Heart right ventricle (tissue), 16 donors: ENCODE measurements around the gene CBX3. TPM values are rescaled to one million over a fixed set of nuclear protein-coding genes. Genes with fewer than 3 reads are reported as not detected.
"Not testable (repeated sequence)": the region's sequence is repeated elsewhere in the genome, so short reads cannot be mapped to it uniquely, and the experiment has no call there.

ENCODE experiments used
- ATAC-seq, 8 donors: fragments of 200-7000 bp; cut with Tn5 transposase; one replicate each; pipeline ENCODE4 v1.9.1; 2020; ENCODE audit warnings: mild to moderate bottlenecking in 8 of 8, moderate library complexity in 8 of 8, moderate number of reproducible peaks in 1 of 8
- DNase-seq, 2 donors: peaks; one replicate each; pipeline ENCODE4 v3.0.0-alpha.2; 2020
- H3K27ac ChIP-seq, 10 donors: fragments of 200-600 bp; sonication (generic) in 2 of 10; one replicate each; pipeline versions ENCODE4 v1.5.0 to v1.8.0; 2020 to 2022; ENCODE audit warnings: mild to moderate bottlenecking in 3 of 10
- H3K27me3 ChIP-seq, 7 donors: fragments of 200-600 bp; one replicate each; pipeline ENCODE4 v1.8.0; 2021 to 2022; ENCODE audit warnings: mild to moderate bottlenecking in 2 of 7
- H3K36me3 ChIP-seq, 9 donors: fragments of 200-600 bp; sonication (generic) in 1 of 9; one replicate each; pipeline versions ENCODE4 v1.5.0 to v1.8.0; 2020 to 2022; ENCODE audit warnings: mild to moderate bottlenecking in 2 of 9
- H3K4me1 ChIP-seq, 9 donors: fragments of 200-600 bp; sonication (generic) in 1 of 9; one replicate each; pipeline versions ENCODE4 v1.5.0 to v1.8.0; 2020 to 2022; ENCODE audit warnings: mild to moderate bottlenecking in 4 of 9
- H3K4me3 ChIP-seq, 10 donors: fragments of 200-600 bp; sonication (generic) in 2 of 10; one replicate each; pipeline versions ENCODE4 v1.5.0 to v1.8.0; 2020 to 2022; ENCODE audit warnings: mild to moderate bottlenecking in 7 of 10, moderate library complexity in 2 of 10
- H3K9me3 ChIP-seq, 11 donors: fragments of 200-600 bp in 10 of 11; sonication (generic) in 2 of 11; one replicate each; pipeline versions ENCODE4 v1.5.0 to v1.8.0; 2013 to 2022; ENCODE audit warnings: mild to moderate bottlenecking in 2 of 11, control low read depth in 1 of 11, moderate library complexity in 1 of 11
- CTCF ChIP-seq, 9 donors: fragments of 200-600 bp; sonication (generic) in 2 of 9; IDR thresholded peaks; one replicate each; pipeline versions ENCODE4 v1.5.0 to v1.8.0; 2021 to 2022; ENCODE audit warnings: antibody characterized with exemption in 9 of 9, mild to moderate bottlenecking in 5 of 9, moderate library complexity in 1 of 9
- WGBS, 2 donors: extraction: QIAGEN DNeasy Blood & Tissue Kit; methylation state at CpG; one replicate each; pipeline ENCODE4 v1.1.7; 2013; ENCODE audit warnings: inconsistent platforms in 1 of 2; 5-methylcytosine and 5-hydroxymethylcytosine counted together
- intact Hi-C, 10 donors: fragments of 100-400 bp; cut with DNase I; formaldehyde crosslinking; loops; one replicate each; pipeline versions ENCODE4 v1.11.1 to v1.14.2; 2022
- polyA plus RNA-seq, 2 donors: library from polyadenylated mRNA; stranded (reverse); fragments of 200-250 nt; gene quantifications; one replicate each; pipeline ENCODE4 v1.2.3, GENCODE V29; 2013
- total RNA-seq, 10 donors: library from RNA; stranded (reverse); fragmentation: NEBNext Ultra II Directional in 3 of 10; extraction: Animal tissue kit (Norgen Biotek cat#: 25700) in 3 of 10; gene quantifications; one replicate each; pipeline versions ENCODE4 v1.2.1 to v1.2.4, GENCODE V29; 2021 to 2023
- donor health status: Arrhythmogenic right ventricular cardiomyopathy.
- donor health status: ischemic (EF 13 %, LVEDD 7.1; RV severe dilation, severe dysfunction).
- donor health status: healthy with polysubstance abuse.
- donor health status: DM: no; HTN: yes; CAD: no.
- donor health status: DM: no; HTN: no; CAD: no.
- donor health status: ischemic (EF 25% LVEDD 6.9; RV normal size, moderate dysfunction).
- donor health status: ischemic (EF 25% LVEDD 5.7; RV mildly dilated, moderate dysfunction).
- donor health status: healthy.
- donor health status: DM: yes; HTN: yes; CAD: no.
- donor health status: Ischemic cardiomyopathy.
- donor health status: ischemic (EF 35%, LVEDD 5.7; RV mildly dilated, moderate dysfunction).
- donor health status: nonischemic (EF 11% LVEDD 7.7; RV severe dilation, severe dysfunction).
- donor health status: DM: yes; HTN: yes; CAD: no.
- donor health status: PGD.
- donor health status: ischemic (EF 29% LVEDD 5.4; RV normal size, mild dysfunction).
- donor health status: nonischemic (EF 23%, LVEDD 6.1; RV moderate dilation, normal function).

The CBX3 gene
- total and polyA plus RNA-seq, 12 donors: 49.0 to 72.6 (median 58.6) TPM

DNA sequence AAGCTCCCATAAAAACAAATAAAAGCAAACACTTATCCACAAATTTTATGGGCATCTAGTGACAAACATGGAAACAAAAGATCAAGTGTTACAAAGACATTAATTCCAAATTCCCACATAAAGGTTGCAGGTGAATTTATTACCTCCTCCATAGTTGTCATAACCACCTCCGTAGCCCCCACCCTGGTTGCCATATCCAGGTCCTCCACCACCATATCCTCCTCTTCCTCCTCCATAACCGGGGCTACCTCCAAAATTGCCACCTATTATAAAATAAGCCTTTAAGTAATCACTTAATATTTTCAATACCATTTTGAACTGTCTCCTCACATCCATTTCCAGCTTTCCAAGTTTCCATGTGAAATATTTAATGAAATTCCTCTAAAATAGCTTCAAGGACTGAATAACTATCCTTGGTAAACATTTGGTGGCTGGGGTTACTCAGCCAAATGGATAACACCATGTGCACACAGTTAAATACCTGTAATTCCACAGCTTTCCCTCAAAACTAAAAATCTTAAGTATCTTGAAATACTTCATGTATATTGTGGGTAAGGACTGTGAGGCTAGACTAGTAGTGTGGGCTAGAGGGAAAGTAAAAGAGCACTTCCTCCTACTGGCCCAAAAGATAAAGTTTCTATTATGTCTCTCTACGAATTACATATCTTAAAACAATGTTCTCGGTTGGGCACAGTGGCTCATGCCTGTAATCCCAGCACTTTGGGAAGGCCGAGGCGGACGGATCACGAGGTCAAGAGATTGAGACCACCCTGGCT, 7.9 kb upstream of the CBX3 start:
- intact Hi-C loops: no loop called here
- no peak for TF ChIP-seq CTCF (IDR thresholded peaks at IDR 0.05)
- Histone ChIP-seq H3K27me3 (no peaks in the 10 kb centered on the region), H3K36me3 (peaks cover 0 to 96% (median 81%) of the 10 kb centered on the region in 9 donors), H3K4me3 (peak overlapping the region in 1 of 10 donors; percentile 4), H3K9me3 (no peaks in the 10 kb centered on the region), H3K27ac (peak overlapping the region in 1 of 10 donors; percentile 42), H3K4me1 (peaks cover 14 to 93% (median 72%) of the 10 kb centered on the region in 9 donors)
- ATAC-seq (peak in 2 of 8 donors; percentile 37), DNase-seq (no peak)
- WGBS, 2 donors: 64 to 68% methylated on average over 8 of the region's 8 CpGs

GRCh38 chr7:26194764-26195163, 6.8 kb upstream of the CBX3 start:
- H3K27me3 ChIP-seq, ATAC-seq, H3K9me3 ChIP-seq, DNase-seq: not testable (repeated sequence)
- 64 to 66% methylated on average over 11 of the region's 11 CpGs for WGBS, 2 donors
- peaks cover 14 to 82% (median 72%) of the 10 kb centered on the region in 9 donors for H3K4me1 ChIP-seq
- peak overlapping the region in 1 of 10 donors; percentile 42 for H3K27ac ChIP-seq
- H3K4me3 ChIP-seq: peak overlapping the region in 1 of 10 donors; percentile 4
- intact Hi-C loops: loop anchor here in 2 of 10 donors (5.0 kb wide), 3 partner anchors 37 to 102 kb away; partner anchors contain the start of gene NFE2L3 (in 1 of the 2)
- H3K36me3 ChIP-seq: peaks cover 0 to 91% (median 71%) of the 10 kb centered on the region in 9 donors

- H3K27me3 ChIP-seq: no peaks in the 10 kb centered on the region
- no peak for TF ChIP-seq CTCF (IDR thresholded peaks at IDR 0.05)
- ATAC-seq: no peak
- 71 to 72% methylated on average over 5 of the region's 5 CpGs for WGBS, 2 donors
- peaks cover 14 to 78% (median 72%) of the 10 kb centered on the region in 9 donors for H3K4me1 ChIP-seq
- H3K4me3 ChIP-seq: peak overlapping the region in 2 of 10 donors; percentile 4 to 97
- peaks cover 0 to 87% (median 67%) of the 10 kb centered on the region in 9 donors for H3K36me3 ChIP-seq
- peak overlapping the region in 1 of 10 donors; percentile 42 for H3K27ac ChIP-seq
- intact Hi-C loops: loop anchor here in 2 of 10 donors (5.0 kb wide), 3 partner anchors 38 to 103 kb away; partner anchors contain the start of gene NFE2L3 (in 1 of the 2)
- no peak for DNase-seq
- no peaks in the 10 kb centered on the region for H3K9me3 ChIP-seq
Observed at GRCh38 chr7:26195182-26195581, 6.4 kb upstream of the CBX3 start.

GRCh38 chr7:26195867-26196657, 5.5 kb upstream of the CBX3 start:
- Histone ChIP-seq H3K27me3 (no peaks in the 10 kb centered on the region), H3K9me3 (no peaks in the 10 kb centered on the region), H3K27ac (peak overlapping the region in 2 of 10 donors; percentile 12 to 18), H3K36me3 (peaks cover 0 to 78% (median 58%) of the 10 kb centered on the region in 9 donors), H3K4me3 (peak overlapping the region in 5 of 10 donors; percentile 2 to 97 (median 90)), H3K4me1 (peaks cover 14 to 69% (median 67%) of the 10 kb centered on the region in 9 donors)
- 51 to 56% methylated on average over 10 of the region's 10 CpGs for WGBS, 2 donors
- DNase-seq (no peak), ATAC-seq (no peak)
- TF ChIP-seq CTCF (IDR thresholded peaks at IDR 0.05): no peak
- intact Hi-C loops: loop anchor here in 2 of 10 donors (2.0 to 5.0 kb wide), 4 partner anchors 13 to 104 kb away; partner anchors contain the start of gene NFE2L3 (in 1 of the 2)
